ENCODE measurements around the gene FMNL2.

DNA sequence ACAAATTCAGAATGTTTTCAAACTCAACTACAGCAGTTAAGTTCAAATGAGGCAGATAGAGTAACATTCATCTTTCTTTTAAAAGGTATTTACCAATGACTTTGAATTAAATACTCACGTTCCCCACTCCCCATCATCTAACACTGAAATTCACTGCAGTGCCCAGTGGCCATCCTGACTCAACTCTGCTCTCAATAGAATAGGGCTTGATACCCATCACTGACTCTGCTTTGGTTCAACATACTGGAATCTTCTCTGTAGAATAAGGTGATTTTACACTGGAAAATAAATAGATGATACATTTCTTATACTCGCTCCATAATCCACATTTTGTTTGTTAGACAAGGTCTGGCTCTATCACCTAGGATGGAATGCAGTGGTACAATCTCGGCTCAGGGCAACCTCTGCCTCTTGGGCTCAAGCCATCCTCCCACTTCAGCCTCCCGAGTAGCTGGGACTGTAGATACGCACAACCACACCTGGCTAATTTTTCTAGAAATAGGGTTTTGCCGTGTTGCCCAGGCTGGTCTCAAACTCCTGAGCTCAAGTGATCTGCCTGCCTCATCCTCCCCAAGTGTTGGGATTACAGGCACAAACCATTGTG, 315.9 kb downstream of the FMNL2 start:
- TF ChIP-seq, protein P1, sequence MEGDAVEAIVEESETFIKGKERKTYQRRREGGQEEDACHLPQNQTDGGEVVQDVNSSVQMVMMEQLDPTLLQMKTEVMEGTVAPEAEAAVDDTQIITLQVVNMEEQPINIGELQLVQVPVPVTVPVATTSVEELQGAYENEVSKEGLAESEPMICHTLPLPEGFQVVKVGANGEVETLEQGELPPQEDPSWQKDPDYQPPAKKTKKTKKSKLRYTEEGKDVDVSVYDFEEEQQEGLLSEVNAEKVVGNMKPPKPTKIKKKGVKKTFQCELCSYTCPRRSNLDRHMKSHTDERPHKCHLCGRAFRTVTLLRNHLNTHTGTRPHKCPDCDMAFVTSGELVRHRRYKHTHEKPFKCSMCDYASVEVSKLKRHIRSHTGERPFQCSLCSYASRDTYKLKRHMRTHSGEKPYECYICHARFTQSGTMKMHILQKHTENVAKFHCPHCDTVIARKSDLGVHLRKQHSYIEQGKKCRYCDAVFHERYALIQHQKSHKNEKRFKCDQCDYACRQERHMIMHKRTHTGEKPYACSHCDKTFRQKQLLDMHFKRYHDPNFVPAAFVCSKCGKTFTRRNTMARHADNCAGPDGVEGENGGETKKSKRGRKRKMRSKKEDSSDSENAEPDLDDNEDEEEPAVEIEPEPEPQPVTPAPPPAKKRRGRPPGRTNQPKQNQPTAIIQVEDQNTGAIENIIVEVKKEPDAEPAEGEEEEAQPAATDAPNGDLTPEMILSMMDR (conservative IDR thresholded peaks at IDR 0.05; ENCODE audit: low read depth in 2 of 2), result no peak
- TF ChIP-seq EZH2phosphoT487 (IDR thresholded peaks at IDR 0.05; ENCODE audit: unreplicated experiment) (no peak), EZH2 (IDR thresholded peaks at IDR 0.05; ENCODE audit: low read depth, unreplicated experiment) (no peak)
- TF ChIP-seq, protein P2, sequence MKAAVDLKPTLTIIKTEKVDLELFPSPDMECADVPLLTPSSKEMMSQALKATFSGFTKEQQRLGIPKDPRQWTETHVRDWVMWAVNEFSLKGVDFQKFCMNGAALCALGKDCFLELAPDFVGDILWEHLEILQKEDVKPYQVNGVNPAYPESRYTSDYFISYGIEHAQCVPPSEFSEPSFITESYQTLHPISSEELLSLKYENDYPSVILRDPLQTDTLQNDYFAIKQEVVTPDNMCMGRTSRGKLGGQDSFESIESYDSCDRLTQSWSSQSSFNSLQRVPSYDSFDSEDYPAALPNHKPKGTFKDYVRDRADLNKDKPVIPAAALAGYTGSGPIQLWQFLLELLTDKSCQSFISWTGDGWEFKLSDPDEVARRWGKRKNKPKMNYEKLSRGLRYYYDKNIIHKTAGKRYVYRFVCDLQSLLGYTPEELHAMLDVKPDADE (IDR thresholded peaks at IDR 0.05), result no peak
- TF ChIP-seq, protein P3, sequence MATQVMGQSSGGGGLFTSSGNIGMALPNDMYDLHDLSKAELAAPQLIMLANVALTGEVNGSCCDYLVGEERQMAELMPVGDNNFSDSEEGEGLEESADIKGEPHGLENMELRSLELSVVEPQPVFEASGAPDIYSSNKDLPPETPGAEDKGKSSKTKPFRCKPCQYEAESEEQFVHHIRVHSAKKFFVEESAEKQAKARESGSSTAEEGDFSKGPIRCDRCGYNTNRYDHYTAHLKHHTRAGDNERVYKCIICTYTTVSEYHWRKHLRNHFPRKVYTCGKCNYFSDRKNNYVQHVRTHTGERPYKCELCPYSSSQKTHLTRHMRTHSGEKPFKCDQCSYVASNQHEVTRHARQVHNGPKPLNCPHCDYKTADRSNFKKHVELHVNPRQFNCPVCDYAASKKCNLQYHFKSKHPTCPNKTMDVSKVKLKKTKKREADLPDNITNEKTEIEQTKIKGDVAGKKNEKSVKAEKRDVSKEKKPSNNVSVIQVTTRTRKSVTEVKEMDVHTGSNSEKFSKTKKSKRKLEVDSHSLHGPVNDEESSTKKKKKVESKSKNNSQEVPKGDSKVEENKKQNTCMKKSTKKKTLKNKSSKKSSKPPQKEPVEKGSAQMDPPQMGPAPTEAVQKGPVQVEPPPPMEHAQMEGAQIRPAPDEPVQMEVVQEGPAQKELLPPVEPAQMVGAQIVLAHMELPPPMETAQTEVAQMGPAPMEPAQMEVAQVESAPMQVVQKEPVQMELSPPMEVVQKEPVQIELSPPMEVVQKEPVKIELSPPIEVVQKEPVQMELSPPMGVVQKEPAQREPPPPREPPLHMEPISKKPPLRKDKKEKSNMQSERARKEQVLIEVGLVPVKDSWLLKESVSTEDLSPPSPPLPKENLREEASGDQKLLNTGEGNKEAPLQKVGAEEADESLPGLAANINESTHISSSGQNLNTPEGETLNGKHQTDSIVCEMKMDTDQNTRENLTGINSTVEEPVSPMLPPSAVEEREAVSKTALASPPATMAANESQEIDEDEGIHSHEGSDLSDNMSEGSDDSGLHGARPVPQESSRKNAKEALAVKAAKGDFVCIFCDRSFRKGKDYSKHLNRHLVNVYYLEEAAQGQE (IDR thresholded peaks at IDR 0.05; ENCODE audit: unreplicated experiment), result no peak
